Skeletal muscle tissue (tissue), 4 donors: Measurements from ENCODE around the gene CD47. TPM values are rescaled to one million over a fixed set of nuclear protein-coding genes. Genes with fewer than 3 reads are reported as not detected.

Experiments used
- H3K27ac ChIP-seq: one replicate; pipeline ENCODE4 v1.7.0; 2013; ENCODE audit warnings: mild to moderate bottlenecking, low read depth, low read length, inconsistent platforms
- H3K27me3 ChIP-seq, 3 donors: one replicate each; pipeline ENCODE4 v1.7.0; 2013; ENCODE audit warnings: low read length in 3 of 3; ENCODE audit not compliant: control insufficient read depth in 3 of 3, insufficient read depth in 3 of 3
- H3K36me3 ChIP-seq, 3 donors: one replicate each; pipeline ENCODE4 v1.7.0; 2013; ENCODE audit warnings: low read length in 3 of 3; ENCODE audit not compliant: control insufficient read depth in 3 of 3, insufficient read depth in 3 of 3
- H3K4me1 ChIP-seq, 3 donors: one replicate each; pipeline ENCODE4 v1.7.0; 2013; ENCODE audit warnings: low read length in 3 of 3, mild to moderate bottlenecking in 3 of 3; ENCODE audit not compliant: control insufficient read depth in 3 of 3, insufficient read depth in 3 of 3
- H3K4me3 ChIP-seq, 3 donors: one replicate each; pipeline ENCODE4 v1.7.0; 2013; ENCODE audit warnings: low read length in 3 of 3
- H3K9ac ChIP-seq, 3 donors: one replicate each; pipeline ENCODE4 v1.7.0; 2013; ENCODE audit warnings: low read length in 3 of 3, mild to moderate bottlenecking in 3 of 3, moderate library complexity in 2 of 3, low read depth in 1 of 3
- H3K9me3 ChIP-seq, 3 donors: one replicate each; pipeline ENCODE4 v1.7.0; 2013; ENCODE audit warnings: low read length in 3 of 3; ENCODE audit not compliant: control insufficient read depth in 3 of 3
- total RNA-seq: library from RNA; depleted of rRNA; stranded (reverse); fragments of >200 nt; gene quantifications from one replicate; pipeline ENCODE4 v1.2.3, GENCODE V29; 2014
- donor health status: Osteomylitis.

Gene CD47
- total RNA-seq, 1 donor from 2014 or later: 52.7 TPM

- H3K36me3 ChIP-seq: no peaks in the 10 kb centered on the region
- no peak overlapping the region for H3K4me3 ChIP-seq
- H3K4me1 ChIP-seq: no peaks in the 10 kb centered on the region
- H3K27ac ChIP-seq: no peak overlapping the region
- H3K27me3 ChIP-seq: peaks cover 0 to 5% (median 0%) of the 10 kb centered on the region in 3 donors
- no peaks in the 10 kb centered on the region for H3K9me3 ChIP-seq
- no peak overlapping the region for H3K9ac ChIP-seq
Measured at GRCh38 chr3:108022256-108023150, 68.3 kb downstream of the CD47 start.

- Histone ChIP-seq H3K4me3 (no peak overlapping the region), H3K36me3 (no peaks in the 10 kb centered on the region), H3K27me3 (peaks cover 0 to 5% (median 0%) of the 10 kb centered on the region in 3 donors), H3K9me3 (no peaks in the 10 kb centered on the region), H3K27ac (no peak overlapping the region), H3K4me1 (no peaks in the 10 kb centered on the region), H3K9ac (no peak overlapping the region)
Measured at GRCh38 chr3:108021533-108021932, 69.3 kb downstream of the CD47 start.

GRCh38 chr3:108021131-108021530, 69.7 kb downstream of the CD47 start:
- no peak overlapping the region for H3K27ac ChIP-seq

GRCh38 chr3:108018552-108018951, 72.3 kb downstream of the CD47 start:
- Histone ChIP-seq H3K36me3 (no peaks in the 10 kb centered on the region), H3K27ac (no peak overlapping the region), H3K27me3 (peaks cover 0 to 5% (median 0%) of the 10 kb centered on the region in 3 donors), H3K4me1 (no peaks in the 10 kb centered on the region), H3K9ac (no peak overlapping the region), H3K9me3 (no peaks in the 10 kb centered on the region), H3K4me3 (no peak overlapping the region)

More at GRCh38 chr3:108021131-108021530, 69.7 kb downstream of the CD47 start:
- peaks cover 0 to 5% (median 0%) of the 10 kb centered on the region in 3 donors for H3K27me3 ChIP-seq
- H3K9me3 ChIP-seq: no peaks in the 10 kb centered on the region
- H3K36me3 ChIP-seq: no peaks in the 10 kb centered on the region
- no peak overlapping the region for H3K9ac ChIP-seq
- no peaks in the 10 kb centered on the region for H3K4me1 ChIP-seq
- H3K4me3 ChIP-seq: no peak overlapping the region

GRCh38 chr3:108017587-108017986, 73.2 kb downstream of the CD47 start:
- peaks cover 0 to 5% (median 0%) of the 10 kb centered on the region in 3 donors for H3K27me3 ChIP-seq
- no peaks in the 10 kb centered on the region for H3K4me1 ChIP-seq
- no peaks in the 10 kb centered on the region for H3K9me3 ChIP-seq

GRCh38 chr3:108014943-108015342, 75.9 kb downstream of the CD47 start:
- Histone ChIP-seq H3K36me3 (no peaks in the 10 kb centered on the region), H3K4me3 (no peak overlapping the region), H3K27ac (no peak overlapping the region), H3K9ac (no peak overlapping the region), H3K27me3 (peaks cover 0 to 5% (median 0%) of the 10 kb centered on the region in 3 donors), H3K9me3 (no peaks in the 10 kb centered on the region), H3K4me1 (no peaks in the 10 kb centered on the region)

More at GRCh38 chr3:108017587-108017986, 73.2 kb downstream of the CD47 start:
- no peaks in the 10 kb centered on the region for H3K36me3 ChIP-seq
- H3K27ac ChIP-seq: no peak overlapping the region
- no peak overlapping the region for H3K9ac ChIP-seq
- H3K4me3 ChIP-seq: no peak overlapping the region

- H3K4me3 ChIP-seq: no peak overlapping the region
- no peak overlapping the region for H3K27ac ChIP-seq
- H3K36me3 ChIP-seq: no peaks in the 10 kb centered on the region
- no peaks in the 10 kb centered on the region for H3K9me3 ChIP-seq
- H3K9ac ChIP-seq: no peak overlapping the region
- peaks cover 0 to 1% (median 0%) of the 10 kb centered on the region in 3 donors for H3K4me1 ChIP-seq
- H3K27me3 ChIP-seq: peaks cover 0 to 1% (median 0%) of the 10 kb centered on the region in 3 donors
Measured at GRCh38 chr3:108013141-108014055, 77.4 kb downstream of the CD47 start.

- Histone ChIP-seq H3K4me1 (peaks cover under 1 to 2% (median 2%) of the 10 kb centered on the region in 3 donors), H3K27me3 (no peaks in the 10 kb centered on the region), H3K27ac (no peak overlapping the region), H3K36me3 (no peaks in the 10 kb centered on the region), H3K4me3 (no peak overlapping the region), H3K9me3 (no peaks in the 10 kb centered on the region), H3K9ac (no peak overlapping the region)
Measured at GRCh38 chr3:108012304-108012703, 78.5 kb downstream of the CD47 start.

GRCh38 chr3:108011616-108012015, 79.2 kb downstream of the CD47 start:
- no peak overlapping the region for H3K9ac ChIP-seq
- H3K4me1 ChIP-seq: peaks cover 5 to 7% (median 6%) of the 10 kb centered on the region in 3 donors
- H3K9me3 ChIP-seq: no peaks in the 10 kb centered on the region
- H3K36me3 ChIP-seq: no peaks in the 10 kb centered on the region
- no peak overlapping the region for H3K4me3 ChIP-seq
- no peak overlapping the region for H3K27ac ChIP-seq
- H3K27me3 ChIP-seq: no peaks in the 10 kb centered on the region
